NCI-H510A treated with DMSO at 0.1 percent for 48 hours (cell line): ENCODE data around the gene SOX5.
"Not testable (repeated sequence)": the region's sequence is repeated elsewhere in the genome, so short reads cannot be mapped to it uniquely, and the experiment has no call there.

Experiments
- DNase-seq: peaks from one replicate; lab custom pipeline; 2025; lab: John Stamatoyannopoulos, UW

Gene SOX5

DNA sequence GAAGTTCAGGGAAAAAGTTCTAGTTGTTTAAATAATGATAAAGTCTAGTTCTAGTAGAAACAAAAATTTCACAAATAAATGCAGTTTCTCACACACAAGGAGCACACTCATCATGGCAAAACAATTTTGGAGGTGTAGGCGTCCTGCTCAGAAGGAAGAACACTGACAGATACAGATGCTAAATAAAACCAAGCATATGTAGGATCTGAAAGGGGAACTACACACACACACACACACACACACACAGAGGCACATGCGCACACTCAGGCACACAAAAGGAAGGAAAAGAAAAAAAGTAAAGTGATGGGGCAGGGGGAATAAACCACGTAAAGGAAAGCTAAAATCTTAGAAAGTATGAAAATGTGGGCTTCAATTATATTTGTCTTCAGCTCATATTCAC, 117.7 kb downstream of the SOX5 start:
- no peak for DNase-seq

DNA sequence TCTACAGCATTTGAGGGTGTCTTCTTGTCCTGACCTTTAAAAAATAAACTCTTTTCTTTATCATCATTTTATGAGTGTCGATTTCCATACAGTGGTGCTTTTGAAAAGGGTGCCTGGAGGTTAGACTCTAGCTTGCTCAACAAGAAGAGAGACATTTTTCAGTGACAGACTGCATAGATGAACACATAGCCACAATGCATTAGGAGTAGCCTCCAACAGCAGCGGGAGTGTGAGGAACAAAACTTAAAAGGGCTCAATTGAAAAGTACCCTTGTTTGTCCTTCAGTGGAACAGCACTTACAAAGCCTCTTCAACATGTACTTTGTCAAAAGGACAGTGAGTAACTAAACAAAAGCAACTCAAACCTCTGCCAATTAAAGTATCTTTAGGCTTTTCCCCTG, 119.3 kb downstream of the SOX5 start:
- peak; percentile 39 for DNase-seq

DNA sequence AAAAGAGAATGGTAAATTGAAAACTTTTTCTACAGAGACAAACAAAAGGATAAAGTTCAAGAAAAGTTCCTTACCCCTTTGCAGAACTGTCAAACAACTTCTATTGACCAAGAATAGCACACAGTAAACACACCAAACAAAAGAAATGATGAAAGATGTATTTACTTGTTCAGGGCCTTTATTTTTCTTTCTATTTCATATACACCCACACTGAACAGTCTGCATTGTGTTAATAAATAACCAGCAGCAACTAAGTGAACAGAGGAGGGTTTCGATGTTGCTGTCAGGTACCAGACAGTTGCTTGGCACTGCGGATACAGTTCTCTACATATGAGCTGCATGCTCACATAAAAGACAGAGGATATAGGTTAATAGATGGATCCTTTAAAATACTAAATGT, 122.1 kb downstream of the SOX5 start:
- DNase-seq: no peak

DNA sequence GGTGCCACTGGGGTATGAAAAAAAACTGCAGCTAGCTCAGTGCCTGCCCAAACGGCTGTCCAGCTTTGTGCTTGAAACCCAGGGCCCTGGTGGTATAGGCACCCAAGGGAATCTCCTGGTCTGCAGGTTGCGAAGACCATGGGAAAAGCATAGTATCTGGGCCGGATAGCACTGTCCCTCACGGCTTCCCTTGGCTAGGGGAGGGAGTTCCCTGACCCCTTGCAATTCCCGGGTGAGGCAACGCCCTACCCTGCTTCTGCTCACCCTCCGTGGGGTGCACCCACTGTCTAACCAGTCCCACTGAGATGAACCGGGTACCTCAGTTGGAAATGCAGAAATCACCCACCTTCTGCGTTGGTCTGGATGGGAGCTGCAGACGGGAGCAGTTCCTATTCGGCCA, 124.3 kb downstream of the SOX5 start:
- DNase-seq: not testable (repeated sequence)

DNA sequence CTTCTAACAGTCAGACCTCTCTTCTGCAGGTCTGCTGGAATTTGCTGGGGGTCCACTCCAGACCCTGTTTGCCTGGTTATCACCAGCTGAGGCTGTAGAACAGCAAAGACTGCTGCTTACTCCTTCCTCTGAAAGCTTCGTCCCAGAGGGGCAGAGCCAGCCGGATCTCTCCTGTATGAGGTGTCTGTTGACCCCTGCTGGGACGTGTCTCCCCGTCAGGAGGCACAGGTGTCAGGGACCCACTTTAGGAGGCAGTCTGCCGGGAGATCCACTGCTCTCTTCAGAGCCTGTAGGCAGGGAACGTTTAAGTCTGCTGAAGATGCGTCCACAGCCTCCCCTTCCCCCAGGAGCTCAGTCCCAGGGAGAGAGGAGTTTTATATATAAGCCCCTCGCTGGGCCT, 125.1 kb downstream of the SOX5 start:
- DNase-seq: no peak

DNA sequence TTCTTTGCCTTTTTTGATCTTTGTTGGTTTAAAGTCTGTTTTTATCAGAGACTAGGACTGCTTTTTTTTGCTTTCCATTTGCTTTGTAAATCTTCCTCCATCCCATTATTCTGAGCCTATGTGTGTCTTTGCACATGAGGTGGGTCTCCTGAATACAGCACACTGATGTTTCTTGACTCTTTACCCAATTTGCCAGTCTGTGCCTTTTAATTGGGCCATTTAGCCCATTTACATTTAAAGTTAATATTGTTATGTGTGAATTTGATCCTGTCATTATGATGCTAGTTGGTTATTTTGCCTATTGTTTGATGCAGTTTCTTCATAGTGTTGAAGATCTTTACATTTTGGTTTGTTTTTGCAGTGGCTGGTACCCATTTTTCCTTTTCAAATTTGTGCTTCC, 126.6 kb downstream of the SOX5 start:
- DNase-seq: not testable (repeated sequence)

DNA sequence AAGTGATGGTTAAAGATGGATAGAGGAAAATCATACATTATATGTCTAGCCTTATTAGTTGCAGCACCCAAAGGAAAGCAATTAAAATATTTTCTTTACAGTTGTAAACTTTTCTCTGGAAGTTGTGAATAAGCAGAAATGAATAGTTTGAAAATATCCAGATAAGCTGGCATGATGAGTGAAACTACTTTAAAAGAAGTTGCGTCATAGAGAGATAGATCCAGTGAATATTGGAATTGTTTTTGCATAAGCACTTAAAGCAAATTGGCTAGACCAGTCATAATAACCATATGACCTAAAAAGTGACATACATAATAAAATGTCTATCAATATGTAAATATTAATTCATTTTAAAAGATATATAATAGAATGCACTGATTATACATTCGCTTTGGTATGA, 132.1 kb downstream of the SOX5 start:
- DNase-seq: no peak

DNA sequence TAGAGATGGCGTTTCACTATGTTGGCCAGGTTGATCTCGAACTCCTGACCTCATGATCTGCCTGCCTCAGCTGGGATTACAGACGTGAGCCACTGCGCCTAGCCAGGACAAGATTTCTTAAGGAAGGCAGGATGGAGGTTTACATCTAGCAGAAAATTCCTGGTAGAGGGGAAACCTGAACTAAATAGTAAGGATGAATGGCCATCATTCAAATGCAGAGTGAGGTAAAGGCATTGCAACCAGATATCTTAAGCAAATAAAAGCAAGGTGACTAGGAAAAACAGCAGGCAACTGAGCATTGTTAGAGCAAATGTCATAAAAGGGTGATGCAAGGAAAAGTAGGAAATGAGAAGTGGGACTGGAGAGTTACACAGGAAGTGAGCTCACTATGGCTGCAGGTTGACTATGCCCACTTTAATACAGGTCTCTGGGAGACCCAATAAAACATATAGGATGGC, 133.0 kb downstream of the SOX5 start:
- peak; percentile 61 for DNase-seq

DNA sequence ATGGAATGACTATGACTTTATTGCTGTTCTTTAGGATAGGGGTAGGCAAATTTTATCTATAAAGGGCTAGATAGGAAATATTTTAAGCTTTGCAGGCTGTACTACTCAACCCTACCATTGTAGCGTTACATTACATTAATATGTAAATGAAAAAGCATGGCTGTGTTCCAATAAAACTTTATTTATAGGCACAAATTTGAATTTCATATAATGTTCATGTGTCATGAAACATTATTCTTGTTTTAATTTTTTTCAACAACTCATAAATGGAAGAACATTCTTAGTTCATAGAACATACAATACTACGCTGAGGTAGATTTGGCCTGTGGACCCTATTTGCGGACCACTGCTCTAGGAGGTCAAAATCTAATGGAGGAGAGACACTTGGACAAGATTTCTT, 133.7 kb downstream of the SOX5 start:
- DNase-seq: no peak

DNA sequence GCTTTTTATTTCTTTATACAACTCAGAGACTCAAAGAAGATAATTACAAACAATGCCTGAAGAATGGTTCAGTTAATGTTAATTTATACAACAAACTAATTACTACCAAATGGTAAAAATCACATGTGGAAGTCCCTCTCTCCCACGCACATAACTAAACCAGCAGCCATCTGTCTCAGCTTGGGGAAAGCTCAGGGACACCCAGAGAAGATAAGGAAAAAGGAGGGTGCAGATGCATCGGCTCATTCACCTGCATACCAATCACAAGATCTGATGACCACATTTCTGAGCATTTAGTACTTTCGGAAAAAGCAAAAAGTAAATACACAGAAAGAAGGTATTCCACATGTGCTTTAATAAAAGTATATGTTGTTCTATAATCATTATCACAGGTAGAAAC, 136.3 kb downstream of the SOX5 start:
- no peak for DNase-seq

DNA sequence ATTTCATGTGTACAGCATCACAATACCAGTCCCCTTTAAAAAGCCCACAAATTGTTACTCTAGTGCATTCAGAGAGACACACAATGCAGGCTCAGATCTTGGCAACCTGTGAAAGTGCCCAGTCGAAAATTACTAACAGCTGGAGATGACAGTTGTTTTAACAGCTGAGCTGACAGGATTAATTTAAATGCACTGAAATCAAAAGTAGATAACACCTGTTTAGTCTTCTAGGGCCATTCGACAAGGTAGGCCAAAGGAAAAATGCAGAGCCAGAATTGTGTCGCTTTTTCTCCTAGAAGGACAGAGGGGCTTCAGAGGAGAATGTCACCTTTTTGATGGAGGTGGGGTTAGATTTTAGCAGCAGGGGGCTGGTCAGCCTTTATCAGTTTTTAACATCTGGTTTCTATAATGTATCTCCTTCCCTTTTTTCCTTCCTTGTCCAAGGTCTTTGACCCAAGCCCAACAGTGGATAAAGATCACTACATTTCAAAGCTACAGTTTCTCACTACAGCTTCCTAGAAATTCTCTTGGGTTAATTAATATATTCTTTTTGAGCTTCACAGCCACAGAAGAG, 139.1 kb downstream of the SOX5 start:
- no peak for DNase-seq

DNA sequence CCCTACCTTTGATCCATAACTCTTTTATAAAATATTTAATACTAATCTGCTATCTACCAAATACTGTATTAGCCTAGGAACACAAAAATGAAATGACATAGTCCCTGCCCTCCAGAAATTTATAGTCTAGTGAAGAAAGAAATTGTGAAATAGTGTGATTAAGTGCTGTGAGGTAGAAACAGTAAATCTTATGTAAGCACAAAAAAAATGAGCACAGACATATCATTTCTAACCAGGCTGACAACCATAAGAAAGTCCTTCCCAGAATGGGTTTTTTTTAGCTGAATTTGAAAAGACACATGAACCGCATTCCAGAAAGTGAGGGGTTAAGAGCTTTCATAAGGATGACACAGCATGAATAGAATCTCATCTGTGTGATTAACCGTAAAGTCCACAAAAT, 145.9 kb downstream of the SOX5 start:
- no peak for DNase-seq

DNA sequence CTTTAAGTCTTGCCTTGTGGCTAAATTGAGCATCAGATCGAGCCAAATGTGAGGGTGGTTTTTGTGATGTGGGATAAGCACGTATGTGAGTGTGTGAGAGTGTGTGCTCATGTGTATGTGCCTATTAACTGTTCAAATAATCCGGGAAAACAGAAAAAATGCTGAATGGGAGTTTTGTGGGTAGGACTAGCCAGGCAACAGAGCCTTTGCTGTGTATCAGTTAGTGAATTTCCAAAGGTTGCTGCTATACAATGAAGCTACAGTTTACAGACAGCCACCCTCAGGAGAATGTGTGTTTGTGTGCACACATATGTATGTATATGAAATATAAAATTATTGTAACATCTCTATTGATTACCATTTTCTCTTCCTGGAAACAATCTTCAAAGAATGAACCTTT, 154.0 kb downstream of the SOX5 start:
- DNase-seq: no peak

DNA sequence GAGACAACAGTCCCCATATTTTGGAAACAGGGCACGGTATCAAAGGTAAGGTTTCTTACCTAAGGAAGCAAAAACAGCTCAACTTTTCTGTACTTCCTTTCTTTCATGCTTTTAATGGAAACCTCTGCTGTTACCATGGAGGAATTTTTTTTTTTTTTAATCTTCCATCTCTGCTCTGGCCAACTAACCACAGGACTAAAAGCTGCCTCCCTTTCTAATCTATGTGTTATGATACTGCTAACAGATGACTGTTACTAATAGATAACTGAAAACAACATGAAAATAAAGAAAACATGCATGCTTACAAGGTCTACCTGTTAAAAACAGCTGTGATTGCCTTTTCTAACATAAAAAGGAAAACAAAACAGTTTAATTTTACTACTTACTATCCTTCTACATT, 168.4 kb downstream of the SOX5 start:
- no peak for DNase-seq

DNA sequence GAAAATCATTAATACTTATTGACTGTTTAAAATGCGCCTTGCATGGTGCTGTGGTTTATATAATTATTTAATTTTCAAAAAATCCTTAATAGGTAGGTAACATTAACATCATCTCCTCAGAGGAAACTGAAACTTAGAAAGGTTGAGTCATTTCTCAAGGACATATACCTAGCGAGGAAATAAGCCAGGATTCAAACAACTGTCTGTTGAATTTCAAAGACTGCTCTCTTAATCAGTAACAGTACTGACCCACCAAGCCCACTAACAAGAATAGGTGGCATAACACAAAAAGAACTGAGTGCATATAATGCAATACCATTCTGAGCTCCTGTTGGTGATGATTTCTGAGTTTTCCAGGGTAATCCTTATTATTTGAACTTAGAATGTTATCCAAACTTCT, 174.3 kb downstream of the SOX5 start:
- DNase-seq: no peak

DNA sequence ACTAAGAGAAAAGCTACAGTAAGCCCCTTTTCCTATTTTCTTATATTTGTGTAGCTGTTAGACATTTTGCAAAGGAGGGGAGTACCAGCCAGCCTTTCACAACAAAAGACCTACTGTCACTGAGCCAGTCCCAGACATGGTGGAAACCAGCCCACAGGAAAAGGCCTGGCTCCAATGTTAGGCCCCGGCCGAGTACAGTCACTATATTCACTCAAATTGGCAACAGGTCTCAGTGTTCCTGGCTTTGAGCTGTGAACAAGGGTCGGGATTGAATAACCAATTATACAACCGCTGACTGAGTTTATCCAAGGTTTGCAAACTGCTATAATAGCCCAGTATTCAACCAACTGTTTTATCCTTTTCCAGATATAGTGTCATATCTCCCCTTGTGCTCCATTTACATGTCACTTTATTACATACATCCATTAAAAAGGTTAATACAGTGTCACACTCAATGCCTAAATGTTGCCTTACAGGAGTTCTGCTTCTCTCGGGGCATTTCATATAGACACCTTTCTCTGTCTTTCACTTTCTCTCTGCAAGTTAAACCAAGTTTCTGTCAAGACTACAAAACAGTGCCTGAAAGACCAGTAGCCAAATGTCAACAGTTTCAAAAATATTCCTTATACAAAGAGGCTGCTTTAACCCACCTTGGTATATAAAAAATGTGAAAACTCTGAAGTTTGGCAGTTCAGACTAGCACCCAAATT, 178.1 kb downstream of the SOX5 start:
- DNase-seq: no peak

DNA sequence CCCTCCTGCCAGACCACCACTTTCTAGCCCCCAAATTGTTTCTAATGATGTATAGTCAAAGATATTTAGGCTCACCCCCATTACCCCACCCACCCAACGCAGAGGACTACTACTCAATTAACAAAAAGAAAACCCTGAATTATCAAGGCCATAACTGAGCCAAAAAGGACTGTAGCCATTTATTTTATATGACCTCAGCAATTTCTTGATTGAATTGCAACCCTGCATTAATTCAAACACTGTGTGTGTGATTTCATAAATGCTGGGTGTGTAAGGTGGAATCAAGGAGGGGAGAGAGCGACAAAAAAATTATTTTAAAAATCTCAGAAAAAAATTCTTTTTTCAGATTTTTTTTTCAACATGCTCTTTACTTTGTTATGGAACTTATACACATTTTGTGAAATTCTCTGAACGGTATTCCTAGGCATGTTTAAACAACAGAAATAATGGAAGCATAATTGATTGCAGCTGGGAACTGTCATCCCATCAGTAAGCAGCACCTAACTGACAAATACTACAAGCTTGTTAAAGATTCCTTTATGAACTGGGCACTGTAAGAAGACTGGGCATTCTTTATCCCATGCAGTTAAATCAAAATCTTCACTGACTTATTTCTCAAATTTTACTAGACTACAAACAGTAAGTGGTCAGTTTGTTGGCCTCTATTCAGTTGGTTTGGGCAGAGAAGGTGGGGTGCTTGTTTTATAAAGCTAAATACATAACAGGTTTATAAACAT, 179.1 kb downstream of the SOX5 start:
- DNase-seq: no peak

DNA sequence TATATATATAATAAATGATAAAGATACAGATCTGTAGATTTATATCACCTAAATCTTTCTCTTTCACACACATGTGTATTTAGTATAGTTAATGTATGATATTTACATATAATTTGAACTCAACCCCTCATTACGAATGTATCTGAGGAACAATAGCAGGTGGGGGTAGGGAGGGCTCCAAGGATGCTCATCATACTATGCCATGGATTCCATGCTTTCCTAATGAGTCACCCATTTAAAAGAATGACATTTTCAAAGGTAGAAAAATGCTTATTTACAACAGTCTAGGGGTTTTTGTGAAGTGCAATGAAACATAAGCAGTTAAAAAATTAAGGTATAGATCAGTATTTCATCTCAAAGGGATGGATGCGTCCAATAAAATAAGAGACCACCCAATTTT, 181.6 kb downstream of the SOX5 start:
- no peak for DNase-seq

DNA sequence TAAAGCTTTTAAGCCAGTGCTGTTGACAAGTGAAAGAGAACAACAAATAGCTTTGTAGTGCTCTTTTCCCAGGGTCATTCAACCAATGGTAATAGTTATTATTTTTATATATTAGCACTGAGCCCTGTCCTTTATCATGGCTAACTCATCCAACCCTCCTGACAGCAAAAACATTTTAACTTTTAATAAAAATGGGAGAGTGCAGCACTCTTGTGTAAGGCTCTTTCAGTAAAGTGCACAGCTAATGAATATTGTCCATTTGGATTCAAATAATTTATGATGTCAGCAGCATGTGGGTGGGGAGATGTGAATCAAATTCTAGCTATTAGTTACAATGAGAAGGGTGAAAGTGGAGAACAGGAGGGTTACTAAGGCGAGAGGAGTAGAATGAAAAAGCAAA, 185.7 kb downstream of the SOX5 start:
- DNase-seq: no peak

DNA sequence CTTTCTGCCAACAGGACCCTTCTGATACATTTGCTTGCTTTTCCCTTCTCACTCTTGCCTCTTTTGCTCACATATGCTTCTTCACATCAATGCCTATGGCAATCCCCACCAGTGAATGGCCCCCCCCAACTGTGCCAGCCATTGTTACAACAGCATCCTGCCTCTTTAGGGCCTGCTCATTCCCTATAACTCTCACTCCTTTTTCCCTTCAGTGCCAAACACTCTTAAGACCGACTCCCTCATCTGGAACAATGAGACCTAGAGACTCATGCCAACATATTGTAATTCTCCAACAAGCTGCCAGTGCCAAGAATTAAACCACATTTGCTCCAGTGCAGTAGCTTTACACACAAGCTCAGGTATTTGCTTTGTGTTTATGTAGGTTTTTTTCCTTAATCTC, 189.0 kb downstream of the SOX5 start:
- no peak for DNase-seq

DNA sequence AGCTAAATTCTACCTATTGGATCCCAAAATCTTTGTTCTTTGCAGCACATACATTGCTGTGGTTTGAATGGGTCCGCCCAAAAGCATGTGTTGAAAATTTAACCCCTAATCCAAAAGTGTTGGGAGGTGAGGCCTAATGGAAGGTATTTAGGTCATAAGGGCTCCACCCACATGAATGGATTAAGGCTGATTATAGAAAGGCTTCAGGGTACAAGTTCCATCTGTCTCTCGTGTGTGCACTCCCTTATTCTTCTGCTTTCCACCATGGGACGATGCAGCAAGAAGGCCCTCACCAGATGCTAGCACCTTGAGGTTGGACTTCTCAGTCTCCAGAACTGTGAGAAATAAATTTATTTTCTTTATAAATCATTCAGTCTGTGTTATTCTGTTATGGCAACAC, 190.9 kb downstream of the SOX5 start:
- DNase-seq: no peak

DNA sequence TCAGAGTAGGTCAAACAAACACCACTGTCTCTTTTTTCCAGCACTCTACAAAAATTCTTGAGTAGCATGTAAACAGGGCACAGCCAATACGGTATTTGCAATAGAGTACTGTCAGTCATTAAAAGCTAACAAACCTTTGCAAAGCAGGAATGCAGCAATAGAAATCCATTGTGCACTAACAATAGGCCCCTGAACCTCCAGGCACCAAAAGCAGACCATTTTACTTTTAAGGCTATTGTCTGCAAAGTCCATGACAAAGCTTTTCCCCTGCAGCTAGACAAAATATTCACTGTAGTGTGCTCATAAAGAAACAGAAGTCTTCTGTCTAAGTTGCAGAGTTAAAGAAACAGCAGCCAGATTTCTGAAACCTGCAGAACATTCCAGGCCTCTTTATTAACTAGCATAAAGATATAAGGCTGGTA, 191.9 kb downstream of the SOX5 start:
- DNase-seq: peak; percentile 34

DNA sequence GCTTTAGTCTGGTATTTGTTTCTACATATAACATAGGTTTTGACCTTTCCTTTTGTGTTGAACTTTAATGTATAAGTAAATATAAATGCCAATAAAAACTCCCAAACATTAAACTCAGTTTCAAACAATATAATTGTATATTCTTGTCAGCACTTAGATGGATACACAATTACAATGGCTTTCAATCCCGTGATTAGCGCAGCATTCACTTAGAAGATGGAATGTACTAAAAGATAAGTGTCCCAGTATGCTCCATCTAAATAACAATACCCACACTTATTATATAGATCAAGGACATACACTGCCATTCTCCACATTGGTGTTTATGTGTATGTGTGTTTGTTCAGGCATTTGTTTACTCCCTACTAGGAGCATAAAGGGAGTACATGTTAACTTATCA, 193.1 kb downstream of the SOX5 start:
- no peak for DNase-seq
